ENCODE measurements around the gene ISG15. TPM values are rescaled to one million over a fixed set of nuclear protein-coding genes. Genes with fewer than 3 reads are reported as not detected.

The ISG15 gene
- 14.5 to 24.2 TPM (median 20.9 TPM) in 5 replicates for total RNA-seq (2022; extraction: Qiagen RNA extraction)

DNA sequence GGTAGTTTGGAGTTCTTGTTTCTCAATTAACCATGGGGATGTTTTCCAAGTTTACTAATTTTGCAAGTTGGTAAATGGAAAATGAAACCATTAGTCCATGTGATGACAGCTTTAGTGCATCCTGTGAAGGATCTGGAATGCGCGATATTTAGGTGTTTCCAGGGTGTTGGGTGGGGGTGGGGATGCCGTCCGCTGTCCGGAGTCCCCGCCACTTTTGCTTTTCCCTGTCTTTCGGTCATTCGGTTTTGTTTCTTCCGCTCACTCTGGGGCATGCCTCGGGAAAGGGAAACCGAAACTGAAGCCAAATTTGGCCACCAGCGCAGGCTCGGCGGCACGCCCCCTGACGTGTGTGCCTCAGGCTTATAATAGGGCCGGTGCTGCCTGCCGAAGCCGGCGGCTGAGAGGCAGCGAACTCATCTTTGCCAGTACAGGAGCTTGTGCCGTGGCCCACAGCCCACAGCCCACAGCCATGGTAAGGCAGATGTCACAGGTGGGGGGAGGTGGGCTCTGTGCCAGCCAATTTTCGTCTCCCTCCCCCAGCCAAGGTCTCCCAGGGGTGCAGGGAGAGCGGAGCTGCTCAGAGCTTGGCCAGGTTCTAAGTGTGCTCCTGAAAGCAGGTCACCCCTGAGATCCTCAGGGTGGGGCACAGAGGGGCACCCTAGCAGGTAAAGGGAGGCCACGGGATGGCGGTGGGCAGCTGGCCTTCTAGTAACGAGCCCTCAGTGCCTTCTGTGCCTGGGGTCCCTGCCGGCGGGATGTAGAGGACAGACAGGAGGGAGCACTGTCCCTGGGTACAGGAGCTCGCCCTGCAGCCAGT lies at the start of gene ISG15:
ISG15 (plus strand) TSS at position 393 of the 817 bp plus-strand sequence; CDS start at position 470, 77 bp downstream.

DNA sequence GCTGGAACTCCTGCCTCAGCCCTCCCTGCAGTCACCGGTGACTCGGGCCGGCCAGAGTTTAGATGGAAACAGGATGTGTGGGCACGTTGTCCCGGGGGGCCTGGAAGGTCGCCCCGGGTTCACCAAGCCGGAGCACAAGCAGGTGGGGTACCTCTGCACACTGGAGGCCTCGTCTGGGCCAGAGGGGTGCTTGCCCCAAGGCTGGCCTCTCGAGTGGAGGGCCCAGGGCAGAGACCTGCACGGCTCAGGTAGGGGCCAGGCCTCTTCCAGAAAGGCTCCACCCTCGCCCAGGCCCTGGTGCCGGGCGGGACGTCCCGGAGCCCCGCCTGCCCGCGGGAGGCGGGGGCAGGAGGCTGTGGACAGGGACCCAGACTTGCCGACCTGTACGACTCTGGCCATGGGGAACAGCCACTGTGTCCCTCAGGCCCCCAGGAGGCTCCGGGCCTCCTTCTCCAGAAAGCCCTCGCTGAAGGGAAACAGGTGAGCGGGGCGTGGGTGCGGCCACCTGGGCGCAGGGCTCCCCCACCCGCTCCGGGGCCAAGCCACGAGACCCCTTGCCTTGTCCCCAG lies 47.1 kb upstream of the ISG15 start, which contains the start of gene PLEKHN1:
PLEKHN1 (plus strand) TSS at position 348 of the 569 bp plus-strand sequence; CDS start at position 398, 50 bp downstream.

DNA sequence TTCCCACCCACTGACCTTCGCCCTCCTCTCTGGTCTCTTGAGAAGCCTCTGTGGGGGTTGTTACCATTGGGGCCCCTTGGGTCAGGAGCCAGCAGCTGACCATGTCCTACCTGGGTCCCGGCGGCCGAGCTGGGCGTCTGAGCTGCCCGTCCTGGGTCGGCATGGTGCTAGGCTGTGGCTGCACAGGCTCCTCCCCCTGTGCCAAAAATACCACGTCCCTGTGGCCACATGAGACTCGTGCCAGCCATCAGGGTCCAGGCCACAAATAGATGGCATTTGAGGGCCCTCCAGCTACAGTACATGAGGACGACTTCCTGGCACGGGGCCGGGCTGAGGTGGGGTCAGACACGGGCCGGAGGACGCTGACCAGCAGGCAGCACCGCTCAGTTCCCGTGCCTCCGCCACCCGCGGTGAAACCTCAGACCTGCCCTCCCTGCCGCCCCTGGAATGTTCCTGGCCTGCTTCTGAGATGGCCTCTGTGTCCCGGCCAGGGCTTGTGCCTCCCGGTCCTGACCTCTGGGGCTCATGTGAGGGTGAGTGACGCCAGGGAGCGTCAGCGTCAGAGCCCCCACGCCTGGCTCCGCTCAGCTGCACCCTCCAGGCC lies 31.2 kb upstream of the ISG15 start, which contains the start of gene PERM1:
PERM1 (minus strand) TSS at position 139 of the 604 bp plus-strand sequence. CDS start 1,064 bp downstream, outside the sequence.

DNA sequence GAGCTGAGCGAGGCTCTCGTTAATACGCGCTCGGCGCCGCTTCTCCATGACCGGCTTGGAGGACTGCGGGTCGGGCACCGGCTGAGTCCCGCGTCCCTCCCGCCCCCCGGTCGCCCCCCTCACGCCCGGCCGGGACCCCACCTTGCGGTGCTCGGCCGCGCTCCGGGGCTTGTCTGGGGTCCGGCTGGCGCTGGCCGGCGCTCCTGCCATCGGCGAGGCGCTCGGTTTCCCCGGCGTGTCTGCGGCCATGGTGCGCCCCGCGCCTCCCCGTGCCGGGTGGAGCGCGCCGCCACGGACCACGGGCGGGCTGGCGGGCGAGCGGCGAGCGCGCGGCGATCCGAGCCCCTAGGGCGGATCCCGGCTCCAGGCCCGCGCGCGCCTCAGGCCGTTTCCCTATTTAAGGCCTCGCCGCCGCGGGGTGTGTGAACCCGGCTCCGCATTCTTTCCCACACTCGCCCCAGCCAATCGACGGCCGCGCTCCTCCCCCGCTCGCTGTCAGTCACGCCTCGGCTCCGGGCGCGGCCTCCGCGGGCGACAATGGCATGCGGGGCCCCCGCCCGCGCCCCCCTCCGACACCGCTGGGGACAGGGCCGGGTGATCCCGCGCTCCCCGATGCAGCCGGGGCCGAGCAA lies 13.5 kb upstream of the ISG15 start, which contains the start of gene HES4:
HES4 (minus strand) TSS at position 373 of the 632 bp plus-strand sequence; CDS start at position 249, 124 bp downstream.

DNA sequence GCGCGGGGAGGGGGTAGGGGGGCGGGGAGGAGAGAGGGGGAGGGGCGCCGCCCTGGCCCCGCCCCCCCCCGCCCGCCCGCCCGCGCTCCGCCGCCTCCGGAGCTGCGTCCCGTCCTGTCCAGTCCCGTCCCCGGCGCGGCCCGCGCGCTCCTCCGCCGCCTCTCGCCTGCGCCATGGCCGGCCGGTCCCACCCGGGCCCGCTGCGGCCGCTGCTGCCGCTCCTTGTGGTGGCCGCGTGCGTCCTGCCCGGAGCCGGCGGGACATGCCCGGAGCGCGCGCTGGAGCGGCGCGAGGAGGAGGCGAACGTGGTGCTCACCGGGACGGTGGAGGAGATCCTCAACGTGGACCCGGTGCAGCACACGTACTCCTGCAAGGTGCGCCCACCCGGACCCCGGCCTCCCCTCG lies 6.7 kb downstream of the ISG15 start, which contains the start of gene AGRN:
AGRN (plus strand) TSS at position 121 of the 405 bp plus-strand sequence; CDS start at position 174, 53 bp downstream.

Other genes starting within 250 kb of the ISG15 start
- gene SAMD11, start 89.6 kb upstream of the ISG15 start, total RNA-seq (2022; extraction: Qiagen RNA extraction): 16.3 to 29.6 TPM (median 27.8 TPM) in 5 replicates
- gene NOC2L, start 54.2 kb upstream of the ISG15 start, total RNA-seq (2022; extraction: Qiagen RNA extraction): 68.0 to 91.8 TPM (median 81.8 TPM) in 5 replicates
- 9.1 to 20.0 TPM (median 16.2 TPM) in 5 replicates for gene KLHL17, start 52.9 kb upstream of the ISG15 start, total RNA-seq (2022; extraction: Qiagen RNA extraction)
- 3.6 to 6.3 TPM (median 5.7 TPM) in 5 replicates for gene PLEKHN1, start 47.0 kb upstream of the ISG15 start, total RNA-seq (2022; extraction: Qiagen RNA extraction)
- 0.10 to 0.30 TPM (median 0.14 TPM) in 4 of 5 replicates, not detected in the other for gene PERM1, start 31.4 kb upstream of the ISG15 start, total RNA-seq (2022; extraction: Qiagen RNA extraction)
- gene HES4, start 13.4 kb upstream of the ISG15 start, total RNA-seq (2022; extraction: Qiagen RNA extraction): 22.0 to 73.2 TPM (median 67.5 TPM) in 5 replicates
- 70.3 to 123 TPM (median 118 TPM) in 5 replicates for gene AGRN, start 6.6 kb downstream of the ISG15 start, total RNA-seq (2022; extraction: Qiagen RNA extraction)
- gene RNF223, start 60.8 kb downstream of the ISG15 start, total RNA-seq (2022; extraction: Qiagen RNA extraction): 0.23 to 0.34 TPM (median 0.27 TPM) in 5 replicates
- gene C1orf159, start 102.6 kb downstream of the ISG15 start, total RNA-seq (2022; extraction: Qiagen RNA extraction): 9.0 to 15.0 TPM (median 13.5 TPM) in 5 replicates
- gene TTLL10, start 160.4 kb downstream of the ISG15 start, total RNA-seq (2022; extraction: Qiagen RNA extraction): not detected in 5 replicates
- gene TNFRSF18, start 193.1 kb downstream of the ISG15 start, total RNA-seq (2022; extraction: Qiagen RNA extraction): 0.15 to 0.25 TPM (median 0.15 TPM) in 3 of 5 replicates, not detected in the others
- 0.11 to 0.19 TPM (median 0.14 TPM) in 3 of 5 replicates, not detected in the others for gene TNFRSF4, start 200.7 kb downstream of the ISG15 start, total RNA-seq (2022; extraction: Qiagen RNA extraction)
- 101 to 136 TPM (median 127 TPM) in 5 replicates for gene SDF4, start 218.5 kb downstream of the ISG15 start, total RNA-seq (2022; extraction: Qiagen RNA extraction)
- 9.8 to 19.7 TPM (median 18.1 TPM) in 5 replicates for gene B3GALT6, start 218.7 kb downstream of the ISG15 start, total RNA-seq (2022; extraction: Qiagen RNA extraction)
- gene C1QTNF12, start 233.2 kb downstream of the ISG15 start, total RNA-seq (2022; extraction: Qiagen RNA extraction): 0.80 to 2.0 TPM (median 1.6 TPM) in 5 replicates